ENCODE results near the gene RXFP2.

The RXFP2 gene

GRCh38 chr13:31739226-31739625, at the start of gene RXFP2:
RXFP2 (plus strand) TSS chr13:31739526; CDS start chr13:31739613, 87 bp downstream.
- H3K9me3 ChIP-seq, result no peaks in the 10 kb centered on the region
- no peaks in the 10 kb centered on the region for H3K36me3 ChIP-seq
- no peaks in the 10 kb centered on the region for H3K27me3 ChIP-seq
- no peak within 1 kb of the TSS for H3K27ac ChIP-seq
- no peak for TF ChIP-seq CTCF (IDR thresholded peaks at IDR 0.05)
- H3K4me3 ChIP-seq (ENCODE audit: low read depth in 1 of 2, low read length in 1 of 2), result no peak within 1 kb of the TSS
- H3K4me1 ChIP-seq (ENCODE audit: control insufficient read depth in 1 of 2, insufficient read depth in 1 of 2, low read depth in 1 of 2, low read length in 1 of 2), result peaks cover 0 to 4% of the 10 kb centered on the region in 2 experiments

- H3K27ac ChIP-seq, result no peak overlapping the region
- no peaks in the 10 kb centered on the region for H3K36me3 ChIP-seq
- no peak for TF ChIP-seq CTCF (IDR thresholded peaks at IDR 0.05)
- no peaks in the 10 kb centered on the region for H3K4me1 ChIP-seq (ENCODE audit: control insufficient read depth in 1 of 2, insufficient read depth in 1 of 2, low read depth in 1 of 2, low read length in 1 of 2)
- no peaks in the 10 kb centered on the region for H3K9me3 ChIP-seq
- no peaks in the 10 kb centered on the region for H3K27me3 ChIP-seq
- H3K4me3 ChIP-seq (ENCODE audit: low read depth in 1 of 2, low read length in 1 of 2), result no peak overlapping the region
Observed at GRCh38 chr13:31697290-31697689, 42.0 kb upstream of the RXFP2 start.

- Histone ChIP-seq H3K9me3 (no peaks in the 10 kb centered on the region), H3K27me3 (peaks cover 8% of the 10 kb centered on the region), H3K4me3 (ENCODE audit: low read depth in 1 of 2, low read length in 1 of 2) (no peak overlapping the region), H3K4me1 (ENCODE audit: control insufficient read depth in 1 of 2, insufficient read depth in 1 of 2, low read depth in 1 of 2, low read length in 1 of 2) (no peaks in the 10 kb centered on the region), H3K27ac (no peak overlapping the region), H3K36me3 (no peaks in the 10 kb centered on the region)
- TF ChIP-seq CTCF (IDR thresholded peaks at IDR 0.05), result no peak
Observed at GRCh38 chr13:31699650-31700049, 39.7 kb upstream of the RXFP2 start.

- Histone ChIP-seq H3K4me3 (ENCODE audit: low read depth in 1 of 2, low read length in 1 of 2) (no peak overlapping the region), H3K9me3 (no peaks in the 10 kb centered on the region), H3K36me3 (no peaks in the 10 kb centered on the region), H3K27me3 (peaks cover 14% of the 10 kb centered on the region), H3K4me1 (ENCODE audit: control insufficient read depth in 1 of 2, insufficient read depth in 1 of 2, low read depth in 1 of 2, low read length in 1 of 2) (no peaks in the 10 kb centered on the region), H3K27ac (no peak overlapping the region)
- TF ChIP-seq CTCF (IDR thresholded peaks at IDR 0.05), result no peak
Observed at GRCh38 chr13:31703780-31704179, 35.5 kb upstream of the RXFP2 start.

GRCh38 chr13:31706105-31706504, 33.2 kb upstream of the RXFP2 start:
- Histone ChIP-seq H3K4me3 (ENCODE audit: low read depth in 1 of 2, low read length in 1 of 2) (no peak overlapping the region), H3K4me1 (ENCODE audit: control insufficient read depth in 1 of 2, insufficient read depth in 1 of 2, low read depth in 1 of 2, low read length in 1 of 2) (no peaks in the 10 kb centered on the region), H3K27ac (no peak overlapping the region), H3K9me3 (no peaks in the 10 kb centered on the region), H3K27me3 (peaks cover 14% of the 10 kb centered on the region), H3K36me3 (no peaks in the 10 kb centered on the region)
- no peak for TF ChIP-seq CTCF (IDR thresholded peaks at IDR 0.05)

- TF ChIP-seq CTCF (IDR thresholded peaks at IDR 0.05), result no peak
- no peaks in the 10 kb centered on the region for H3K27me3 ChIP-seq
- no peak overlapping the region for H3K4me3 ChIP-seq (ENCODE audit: low read depth in 1 of 2, low read length in 1 of 2)
- H3K27ac ChIP-seq, result no peak overlapping the region
- H3K9me3 ChIP-seq, result no peaks in the 10 kb centered on the region
- H3K36me3 ChIP-seq, result no peaks in the 10 kb centered on the region
- no peaks in the 10 kb centered on the region for H3K4me1 ChIP-seq (ENCODE audit: control insufficient read depth in 1 of 2, insufficient read depth in 1 of 2, low read depth in 1 of 2, low read length in 1 of 2)
Observed at GRCh38 chr13:31717583-31717982, 21.7 kb upstream of the RXFP2 start.
